HepG2 (cell line): ENCODE results near the gene ANXA9. TPM values are rescaled to one million over a fixed set of nuclear protein-coding genes. Genes with fewer than 3 reads are reported as not detected.

Experiments used
- ATAC-seq: fragments of 200-7000 bp; cut with Tn5 transposase; 3 replicates; pipeline ENCODE4 v1.9.1; 2020; ENCODE audit warnings: mild to moderate bottlenecking, moderate library complexity
- BruUV-seq: library from RNA; stranded (reverse); fragments of 400-500 nt; replicated peaks from 2 replicates; lab custom pipeline; 2021; lab: Mats Ljungman, UMichigan
- CTCF ChIA-PET: fragments of 300-600 bp; formaldehyde crosslinking; extraction: SDS; loops from one replicate; lab custom pipeline; 2021; ENCODE audit warnings: low total read pairs, inconsistent platforms, low intra/inter-chr PET ratio; lab: Yijun Ruan, JAX
- POLR2A ChIA-PET: fragments of 350-600 bp; sonication (Branson Sonifier 250); formaldehyde crosslinking; loops from one replicate; lab custom pipeline; 2020; ENCODE audit warnings: antibody characterized with exemption, inconsistent platforms; lab: Yijun Ruan, JAX
- DNase-seq: peaks from one replicate; pipeline ENCODE4 v3.0.0-alpha.2; 2015; ENCODE audit warnings: low spot score
- FAIRE-seq: peaks from 3 replicates; lab custom pipeline; 2011; peaks lifted over from hg19 to GRCh38; lab: Jason Lieb, UNC
- H2AFZ ChIP-seq: one replicate; pipeline ENCODE4 v1.6.1; 2011; ENCODE audit warnings: low read length, inconsistent platforms
- H3K27ac ChIP-seq: fragments of 300-600 bp; 3 replicates; pipeline ENCODE4 v1.8.0; 2011; ENCODE audit warnings: mixed run types, mild to moderate bottlenecking, mixed read lengths, low read length, inconsistent platforms; ENCODE audit not compliant: insufficient read depth; ENCODE audit errors: extremely low read length
- H3K27me3 ChIP-seq, 2 experiments: fragments of 200-600 bp in 1 of 2; 2 replicates in 1 of 2; 3 replicates in 1 of 2; pipeline versions ENCODE4 v1.6.0 to v1.8.0; 2011; ENCODE audit warnings: low read length in 2 of 2, mild to moderate bottlenecking in 2 of 2, moderate library complexity in 2 of 2, inconsistent platforms in 1 of 2; ENCODE audit not compliant: insufficient read depth in 2 of 2, control insufficient read depth in 1 of 2
- H3K36me3 ChIP-seq, 2 experiments: fragments of 200-600 bp in 1 of 2; replicated peaks in 1 of 2; 2 replicates in 1 of 2; 3 replicates in 1 of 2; pipeline versions ENCODE4 v1.5.1 to v1.8.0; 2011; ENCODE audit warnings: low read length in 2 of 2, inconsistent platforms in 1 of 2; ENCODE audit not compliant: insufficient read depth in 2 of 2, control insufficient read depth in 1 of 2
- H3K4me1 ChIP-seq: 2 replicates; pipeline ENCODE4 v1.5.1; 2012; ENCODE audit warnings: low read length, inconsistent platforms; ENCODE audit not compliant: insufficient read depth
- H3K4me2 ChIP-seq: 2 replicates; pipeline ENCODE4 v1.6.0; 2011; ENCODE audit warnings: low read depth, low read length, inconsistent platforms
- H3K4me3 ChIP-seq, 3 experiments: fragments of 200-600 bp in 1 of 3; sonication (generic), shearing (Covaris generic) in 1 of 3; replicated peaks in 1 of 3; 2 replicates each; pipeline ENCODE4 v1.5.1; 2011 to 2016; ENCODE audit warnings: low read length in 3 of 3, inconsistent platforms in 2 of 3, low read depth in 2 of 3, mild to moderate bottlenecking in 2 of 3, control low read depth in 1 of 3, mixed read lengths in 1 of 3; ENCODE audit not compliant: insufficient read depth in 1 of 3
- H3K79me2 ChIP-seq: one replicate; pipeline ENCODE4 v1.6.1; 2011; ENCODE audit warnings: low read length, inconsistent platforms; ENCODE audit not compliant: insufficient read depth
- H3K9ac ChIP-seq: 2 replicates; pipeline ENCODE4 v1.6.0; 2011; ENCODE audit warnings: mild to moderate bottlenecking, low read depth, low read length, inconsistent platforms; ENCODE audit not compliant: insufficient read depth
- H3K9me3 ChIP-seq: 2 replicates; pipeline ENCODE4 v1.5.1; 2012; ENCODE audit warnings: mild to moderate bottlenecking, low read length
- H4K20me1 ChIP-seq: 2 replicates; pipeline ENCODE4 v1.6.0; 2011; ENCODE audit warnings: inconsistent platforms, mild to moderate bottlenecking, low read length, moderate library complexity; ENCODE audit not compliant: insufficient read depth
- HES4 ChIP-seq: sonication (generic); formaldehyde crosslinking; IDR thresholded peaks from 2 replicates; pipeline ENCODE4 v1.9.0; 2021; ENCODE audit warnings: mild to moderate bottlenecking, missing genetic modification reagents, borderline replicate concordance
- MXI1 ChIP-seq: IDR thresholded peaks from 3 replicates; pipeline ENCODE4 v1.6.1; 2012; ENCODE audit warnings: low read depth, low read length, inconsistent platforms, borderline replicate concordance
- POLR2A ChIP-seq, 2 experiments: IDR thresholded peaks; 2 replicates each; pipeline ENCODE4 v1.6.1; 2011; ENCODE audit warnings: low read depth in 2 of 2, low read length in 2 of 2, mild to moderate bottlenecking in 1 of 2, moderate library complexity in 1 of 2; ENCODE audit not compliant: insufficient read depth in 1 of 2
- POLR2G ChIP-seq: fragments of 200-400 bp; formaldehyde crosslinking; IDR thresholded peaks from 2 replicates; pipeline ENCODE4 v1.6.1; 2018; ENCODE audit warnings: mild to moderate bottlenecking, low read depth, low read length, moderate library complexity
- RBFOX2 ChIP-seq: fragments of 200-400 bp; formaldehyde crosslinking; IDR thresholded peaks from 2 replicates; pipeline ENCODE4 v1.6.1; 2017; ENCODE audit warnings: low read depth, mild to moderate bottlenecking, low read length
- RBM22 ChIP-seq: fragments of 200-400 bp; formaldehyde crosslinking; optimal IDR thresholded peaks from 2 replicates; pipeline ENCODE3; 2017; ENCODE audit warnings: mild to moderate bottlenecking, low read length, moderate library complexity
- RNF2 ChIP-seq: fragments of 450-650 bp; conservative IDR thresholded peaks from 2 replicates; pipeline ENCODE4 v1.6.1; 2016; ENCODE audit warnings: low read depth
- ZFP36L1 ChIP-seq: sonication (generic); formaldehyde crosslinking; IDR thresholded peaks from 2 replicates; pipeline ENCODE4 v1.8.0; 2022; ENCODE audit warnings: mild to moderate bottlenecking, missing genetic modification reagents, moderate library complexity
- ZNF510 ChIP-seq: sonication (generic); formaldehyde crosslinking; IDR thresholded peaks from 2 replicates; pipeline ENCODE4 v1.4.0; 2020; ENCODE audit warnings: low read depth, mild to moderate bottlenecking, missing genetic modification reagents
- whole genome bisulfite sequencing: methylation state at CpG from one replicate; pipeline ENCODE4 v1.1.6; 2017; ENCODE audit warnings: low lambda C conversion rate; 5-methylcytosine and 5-hydroxymethylcytosine counted together
- in situ Hi-C: cut with HindIII; loops from 2 replicates; pipeline ENCODE4 v1.10.0; 2017; ENCODE audit warnings: low pct_unique_long_range_greater_than_20kb; ENCODE audit not compliant: extremely low pct_ligation_motif_present
- intact Hi-C: fragments of 100-400 bp; cut with micrococcal nuclease; formaldehyde crosslinking; loops from one replicate; pipeline ENCODE4 v1.10.0; 2022; ENCODE audit not compliant: unreplicated experiment
- polyA plus RNA-seq, 8 experiments: library from polyadenylated mRNA; depleted of rRNA in 3 of 8; stranded (reverse) in 7 of 8; unstranded in 1 of 8; fragments of >200 nt; fragmentation: Illumina TruSeq in 4 of 8; extraction: Trizol in 4 of 8; gene quantifications; 2 replicates each; pipeline versions ENCODE4 v1.2.1 to v1.2.3, GENCODE V29; 2011 to 2016; ENCODE audit warnings: low read depth in 4 of 8, missing spikeins in 1 of 8, mixed read lengths in 1 of 8; ENCODE audit not compliant: insufficient read depth in 1 of 8
- total RNA-seq, 5 experiments: library from RNA; depleted of rRNA; stranded (reverse); fragments of >200 nt; fragmentation: Illumina TruSeq; extraction: Trizol; gene quantifications; 2 replicates each; pipeline ENCODE4 v1.2.3, GENCODE V29; 2016; ENCODE audit warnings: low read depth in 1 of 5
- TF ChIP-seq, protein P1 (sequence below): sonication (generic); formaldehyde crosslinking; IDR thresholded peaks from 2 replicates; pipeline ENCODE4 v1.8.1; 2023; ENCODE audit warnings: mild to moderate bottlenecking, moderate library complexity, missing genetic modification reagents

Gene ANXA9
- total and polyA plus RNA-seq, 2 of the 13 experiments (the other 11 are each of a cell fraction or from before 2014, with no cell fraction given) = 13.3 to 23.9 TPM

GRCh38 chr1:150964164-150964489 is 18.0 kb upstream of the ANXA9 start:
- Histone ChIP-seq H4K20me1 (peaks cover 11% of the 10 kb centered on the region; the same call in 1 of the 2 replicates), H3K4me3 (no peak overlapping the region), H3K4me1 (peaks cover 20% of the 10 kb centered on the region), H3K27ac (no peak overlapping the region), H3K4me2 (no peak overlapping the region), H3K27me3 (no peaks in the 10 kb centered on the region), H3K9me3 (no peaks in the 10 kb centered on the region), H3K9ac (no peak overlapping the region), H3K79me2 (peaks cover 11% of the 10 kb centered on the region), H2AFZ (no peak overlapping the region), H3K36me3 (peaks cover 45 to 85% of the 10 kb centered on the region in 2 experiments)
- BruUV-seq = no TSS peak
- CTCF ChIA-PET = no interaction called here
- 94% methylated on average over 5 of the region's 5 CpGs for WGBS
- DNase-seq = no peak
- no peak for ATAC-seq
- FAIRE-seq = no peak
- TF ChIP-seq MXI1 (no peak), POLR2G (peak; percentile 12; the same call in 1 of the 2 replicates), RBM22 (peak; percentile 94), POLR2A (IDR thresholded peaks at IDR 0.05; ENCODE audit: insufficient read depth in 1 of 2, low read depth in 2 of 2, low read length in 2 of 2) (peak in 1 of 2 experiments; percentile 22; a peak in 1 of 4 replicates), ZFP36L1 (no peak), RBFOX2 (peak; percentile 51; the same call in 1 of the 2 replicates)
- in situ Hi-C loops (no loop called here), intact Hi-C loops (no loop called here)
- POLR2A ChIA-PET = interaction anchor here (1.2 to 3.0 kb wide), 2 partner anchors 10 to 42 kb away, joined by 6 to 9 read pairs; partner anchors contain the start of genes CERS2 and MINDY1

DNA sequence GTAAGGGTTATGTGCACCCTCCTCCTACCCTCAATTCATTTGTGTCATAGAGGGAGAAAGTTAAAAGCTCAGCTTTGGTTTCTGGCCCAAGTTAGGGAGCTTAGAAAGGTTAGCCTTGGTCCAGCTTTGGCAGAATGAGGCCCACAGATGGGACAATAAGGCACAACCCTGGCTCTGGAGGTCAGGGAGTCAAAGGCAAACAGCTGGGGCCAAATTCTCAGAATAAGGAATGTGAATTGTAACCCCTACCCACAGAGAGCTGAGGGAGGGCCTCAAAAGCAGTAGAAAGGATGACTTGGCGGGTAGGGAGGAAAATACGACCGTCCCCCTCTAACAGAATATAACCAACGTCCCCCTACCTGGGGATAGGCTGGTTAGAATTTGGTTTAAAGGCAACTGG is 16.5 kb upstream of the ANXA9 start:
- Histone ChIP-seq H3K9me3 (no peaks in the 10 kb centered on the region), H3K27me3 (no peaks in the 10 kb centered on the region), H3K4me3 (no peak overlapping the region), H3K36me3 (peaks cover 41 to 76% of the 10 kb centered on the region in 2 experiments), H3K9ac (no peak overlapping the region), H3K4me1 (peaks cover 35% of the 10 kb centered on the region), H3K4me2 (no peak overlapping the region), H3K79me2 (peaks cover 24% of the 10 kb centered on the region), H2AFZ (no peak overlapping the region), H4K20me1 (peaks cover 24% of the 10 kb centered on the region), H3K27ac (no peak overlapping the region)
- no TSS peak for BruUV-seq
- no peak for ATAC-seq
- ChIA-PET CTCF (no interaction called here), POLR2A (interaction anchor here (0.9 to 2.4 kb wide), 4 partner anchors 9 to 16 kb away, joined by 3 to 12 read pairs (median 4); partner anchors contain the start of genes ANXA9 and CERS2)
- no peak for DNase-seq
- FAIRE-seq = no peak
- intact Hi-C loops (no loop called here), in situ Hi-C loops (no loop called here)
- 99% methylated on average over 4 of the region's 4 CpGs for WGBS
- TF ChIP-seq HES4 (CRISPR knock-in tag) (no peak), RNF2 (no peak), ZNF510 (CRISPR knock-in tag) (no peak)
- TF ChIP-seq, protein P1, sequence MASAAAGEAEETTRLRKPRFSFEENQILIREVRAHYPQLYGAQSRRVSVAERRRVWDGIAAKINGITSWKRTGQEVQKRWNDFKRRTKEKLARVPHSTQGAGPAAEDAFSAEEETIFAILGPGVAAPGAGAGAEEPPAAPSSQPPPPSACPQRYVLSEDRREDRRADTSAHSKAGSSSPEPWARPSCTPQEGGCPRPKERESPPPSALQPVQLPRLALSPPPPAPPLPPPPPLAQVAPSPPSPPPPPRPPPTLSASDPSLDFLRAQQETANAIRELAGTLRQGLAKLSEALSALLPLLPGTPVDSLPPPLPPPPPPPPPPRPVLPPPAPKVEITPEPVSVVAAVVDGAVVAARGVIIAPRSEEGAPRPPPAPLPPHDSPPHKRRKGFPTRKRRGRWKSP (CRISPR knock-in tag) = no peak
